ENCODE results near the gene TAMALIN.

Gene TAMALIN

DNA sequence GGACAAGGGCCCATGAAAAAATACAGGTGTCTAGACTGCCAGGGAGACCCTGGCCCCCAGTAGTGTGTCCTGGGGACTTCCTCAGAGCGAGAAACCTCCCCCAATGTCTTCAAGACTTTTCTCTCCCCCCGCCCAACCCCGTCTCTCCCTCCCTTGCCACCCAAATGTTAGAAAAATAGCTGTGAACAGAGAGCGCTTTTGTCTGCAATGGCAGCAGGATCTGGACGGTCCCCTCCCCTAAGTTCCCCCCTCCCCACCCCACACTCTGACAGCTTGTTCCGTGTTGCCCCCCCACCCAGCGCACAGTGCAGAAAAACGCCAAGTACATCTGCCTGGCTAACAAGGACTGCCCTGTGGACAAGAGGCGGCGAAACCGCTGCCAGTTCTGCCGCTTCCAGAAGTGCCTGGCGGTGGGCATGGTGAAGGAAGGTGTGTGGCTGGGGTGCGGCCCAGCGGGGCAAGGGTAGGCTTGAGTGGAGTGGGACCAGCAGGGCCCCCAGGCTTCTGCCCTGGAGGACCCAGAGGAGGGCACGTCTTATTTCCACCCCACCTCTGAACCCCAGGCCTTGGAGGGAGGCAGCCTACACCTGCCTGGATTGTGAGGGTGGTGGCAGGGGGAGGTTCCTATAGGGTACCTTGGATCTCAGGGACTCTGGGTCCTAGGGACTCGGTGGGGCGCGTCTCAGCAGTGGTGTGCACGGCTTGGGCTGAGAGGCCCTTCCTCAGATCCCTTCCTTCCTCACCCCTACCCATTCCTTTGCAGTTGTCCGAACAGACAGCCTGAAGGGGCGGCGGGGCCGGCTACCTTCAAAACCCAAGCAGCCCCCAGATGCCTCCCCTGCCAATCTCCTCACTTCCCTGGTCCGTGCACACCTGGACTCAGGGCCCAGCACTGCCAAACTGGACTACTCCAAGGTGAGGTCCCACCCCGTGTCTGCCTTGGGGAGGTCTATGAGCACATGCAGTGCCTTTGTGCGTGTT is 49.3 kb downstream of the TAMALIN start:
- no peak for DNase-seq

DNA sequence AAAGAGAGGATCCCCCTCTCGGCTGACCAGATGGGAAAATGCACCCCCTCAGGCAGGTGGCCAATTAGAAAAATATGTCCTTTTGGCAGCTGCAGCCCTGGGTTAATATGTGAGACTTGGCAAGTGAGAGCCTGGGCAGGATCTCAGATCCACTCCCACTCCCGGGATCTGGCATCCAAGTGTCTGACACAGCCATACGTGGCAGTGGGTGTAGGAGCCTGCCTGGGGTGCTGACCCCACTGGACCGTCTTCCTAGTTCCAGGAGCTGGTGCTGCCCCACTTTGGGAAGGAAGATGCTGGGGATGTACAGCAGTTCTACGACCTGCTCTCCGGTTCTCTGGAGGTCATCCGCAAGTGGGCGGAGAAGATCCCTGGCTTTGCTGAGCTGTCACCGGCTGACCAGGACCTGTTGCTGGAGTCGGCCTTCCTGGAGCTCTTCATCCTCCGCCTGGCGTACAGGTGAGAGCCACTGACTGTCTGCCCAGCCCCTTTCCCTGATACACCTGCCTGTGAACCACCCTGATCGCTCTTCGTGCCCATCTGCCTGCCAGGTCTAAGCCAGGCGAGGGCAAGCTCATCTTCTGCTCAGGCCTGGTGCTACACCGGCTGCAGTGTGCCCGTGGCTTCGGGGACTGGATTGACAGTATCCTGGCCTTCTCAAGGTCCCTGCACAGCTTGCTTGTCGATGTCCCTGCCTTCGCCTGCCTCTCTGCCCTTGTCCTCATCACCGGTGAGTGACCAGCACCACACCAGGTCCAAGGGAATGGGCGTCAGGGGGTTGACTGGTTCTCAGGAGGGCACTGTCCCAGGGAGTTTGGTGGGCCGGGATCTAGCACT is 50.3 kb downstream of the TAMALIN start:
- no peak for DNase-seq

- DNase-seq, result no peak
These were observed 51.2 kb downstream of the TAMALIN start for GRCh38 chr12:52057638-52058576.

- DNase-seq, result no peak
These were observed 52.0 kb downstream of the TAMALIN start for GRCh38 chr12:52058631-52059361.

DNA sequence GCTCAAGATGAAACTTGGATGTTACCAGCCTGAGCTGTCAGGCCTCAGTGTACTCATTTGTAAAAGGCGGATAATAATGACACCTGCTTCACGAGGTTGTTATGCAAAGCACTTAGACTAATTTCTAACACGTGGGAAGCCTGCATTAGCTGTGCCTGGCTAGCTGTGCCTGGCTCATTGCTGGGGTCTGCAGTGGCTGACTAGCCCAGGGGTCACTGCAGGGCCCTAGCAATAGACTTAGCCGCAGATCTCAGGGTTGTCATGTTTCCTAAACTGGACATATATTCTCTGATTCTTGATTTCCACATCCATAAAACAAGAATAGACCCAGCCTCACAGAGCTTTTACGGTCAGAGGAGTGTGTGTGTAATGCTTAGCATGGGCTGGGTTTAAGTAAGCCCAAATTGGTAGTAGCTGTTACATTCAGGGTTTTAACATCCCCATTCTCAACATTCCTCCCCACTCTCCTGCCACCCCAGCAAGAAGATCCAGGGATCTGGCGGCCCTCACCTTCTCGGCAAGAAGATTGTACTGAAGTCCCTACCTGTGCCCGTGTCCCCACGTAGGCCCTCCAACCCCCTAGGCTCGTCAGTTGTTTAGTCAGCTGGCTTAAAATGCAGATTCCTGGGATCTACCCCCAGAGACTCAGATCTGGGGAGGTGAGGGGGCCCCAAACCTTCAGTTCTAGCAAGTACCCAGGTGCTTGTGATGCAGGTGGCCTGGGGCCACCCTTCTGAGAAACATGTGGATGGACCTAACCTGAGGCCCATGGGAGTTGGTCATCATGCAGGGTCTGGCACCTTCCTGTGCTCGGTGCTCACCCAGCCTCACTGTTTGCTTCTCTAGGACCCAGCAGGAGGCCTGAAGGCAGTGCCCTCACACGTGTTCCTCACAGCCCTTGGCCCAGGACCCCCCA is 53.1 kb downstream of the TAMALIN start:
- DNase-seq, result no peak

GRCh38 chr12:52060498-52061177 is 53.9 kb downstream of the TAMALIN start:
- no peak for DNase-seq

DNA sequence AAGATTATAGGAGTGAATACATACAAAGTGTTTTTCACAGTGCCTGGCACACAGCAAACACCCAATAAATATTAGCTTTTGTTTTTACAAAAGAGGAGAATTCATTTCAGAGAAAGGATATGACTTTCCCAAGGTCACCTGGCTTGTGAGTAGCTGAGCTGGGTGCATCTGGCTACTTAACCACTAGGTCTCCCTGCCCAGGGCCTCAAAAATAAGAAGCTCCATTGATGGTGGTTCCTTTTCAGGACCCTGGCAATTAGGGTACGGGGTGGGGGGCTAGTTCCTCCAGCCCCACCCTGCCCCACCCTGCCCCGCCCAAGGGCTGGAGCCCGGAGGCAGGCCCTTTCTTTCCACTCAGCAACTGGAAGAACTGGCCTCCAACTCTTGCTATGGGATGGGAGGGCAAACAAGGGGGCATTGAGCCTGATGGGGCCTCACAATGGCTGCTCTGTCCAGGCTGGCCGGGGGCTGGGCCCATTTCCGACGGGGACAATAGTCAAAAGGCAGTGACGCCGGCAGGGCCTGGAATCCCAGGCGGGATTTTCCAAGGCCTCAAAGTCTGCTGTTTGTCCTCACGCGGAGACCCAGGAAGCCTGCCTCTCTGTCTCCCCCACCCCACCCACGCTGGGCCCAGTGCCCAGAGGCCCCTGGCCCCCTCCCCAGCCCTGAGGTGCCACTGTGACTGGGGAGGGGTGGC is 54.9 kb downstream of the TAMALIN start:
- DNase-seq, result no peak

- no peak for DNase-seq
These were observed 55.7 kb downstream of the TAMALIN start for GRCh38 chr12:52062167-52063081.

GRCh38 chr12:52063082-52063924 is 56.6 kb downstream of the TAMALIN start:
- no peak for DNase-seq

GRCh38 chr12:52063981-52064649 is 57.4 kb downstream of the TAMALIN start:
- DNase-seq, result no peak
